Femur (tissue), 1 donor: ENCODE results near the gene CRYBB1.

Experiments used
- DNase-seq: peaks from one replicate; pipeline ENCODE4 v3.0.0-alpha.2; 2017

Gene CRYBB1

GRCh38 chr22:26549902-26550497, 67.8 kb downstream of the CRYBB1 start:
- no peak for DNase-seq
